ENCODE data around the gene CTCF. TPM values are rescaled to one million over a fixed set of nuclear protein-coding genes. Genes with fewer than 3 reads are reported as not detected.

CTCF gene
- total and polyA plus RNA-seq, 4 donors, result 10.1 to 35.3 (median 15.5) TPM

DNA sequence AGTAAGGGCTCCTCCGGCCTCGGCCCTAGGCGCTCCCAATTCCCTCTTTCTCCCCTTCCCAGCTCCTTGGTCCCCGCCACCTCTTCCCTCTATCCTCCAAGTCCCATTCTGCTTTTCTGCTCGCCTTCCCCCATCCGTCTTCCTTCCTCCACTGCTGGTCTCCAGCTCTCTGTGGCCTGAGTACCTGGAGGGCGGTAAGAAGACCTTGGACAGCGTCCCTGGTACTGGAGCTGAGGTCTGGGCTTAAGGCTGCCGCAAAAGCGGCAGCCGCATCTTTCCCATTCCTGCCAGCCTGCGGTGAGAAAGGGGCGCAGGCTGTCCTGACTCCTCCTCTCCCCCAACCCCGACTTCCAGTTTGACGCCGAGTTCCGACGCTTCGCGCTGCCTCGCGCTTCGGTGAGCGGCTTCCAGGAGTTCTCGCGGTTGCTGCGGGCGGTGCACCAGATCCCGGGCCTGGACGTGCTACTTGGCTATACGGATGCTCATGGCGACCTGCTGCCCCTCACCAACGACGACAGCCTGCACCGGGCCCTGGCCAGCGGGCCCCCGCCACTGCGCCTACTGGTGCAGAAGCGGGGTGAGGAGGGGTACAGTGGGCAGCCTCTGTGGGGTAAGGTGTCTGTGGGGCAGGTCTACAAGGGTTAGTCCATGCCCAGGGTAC lies 98.9 kb downstream of the CTCF start:
- peak overlapping the region in 2 of 3 donors; percentile 47 to 73 for H3K4me3 ChIP-seq (ENCODE audit: low read depth in 1 of 3, low read length in 3 of 3)
- no peak for DNase-seq (ENCODE audit: low spot score)
- peak overlapping the region; percentile 44 to 58 for H3K27ac ChIP-seq (ENCODE audit: low read depth in 1 of 2, low read length in 2 of 2)
- peaks cover 0 to 1% (median 0%) of the 10 kb centered on the region in 4 donors for H3K36me3 ChIP-seq (ENCODE audit: control insufficient read depth in 4 of 4, insufficient read depth in 3 of 4, low read depth in 1 of 4, low read length in 3 of 4)
- WGBS, result 31% methylated on average over 39 of the region's 39 CpGs
- TF ChIP-seq RAD21 (IDR thresholded peaks at IDR 0.05), result no peak
- peak; percentile 0 for TF ChIP-seq CTCF (IDR thresholded peaks at IDR 0.05; ENCODE audit: low read depth, low read length, missing input control)
- no peak for TF ChIP-seq FOXA2 (IDR thresholded peaks at IDR 0.05)
- TF ChIP-seq REST (IDR thresholded peaks at IDR 0.05), result peak; percentile 81
- TF ChIP-seq, protein P1, sequence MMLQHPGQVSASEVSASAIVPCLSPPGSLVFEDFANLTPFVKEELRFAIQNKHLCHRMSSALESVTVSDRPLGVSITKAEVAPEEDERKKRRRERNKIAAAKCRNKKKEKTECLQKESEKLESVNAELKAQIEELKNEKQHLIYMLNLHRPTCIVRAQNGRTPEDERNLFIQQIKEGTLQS (IDR thresholded peaks at IDR 0.05), result no peak
- TF ChIP-seq, protein P2, sequence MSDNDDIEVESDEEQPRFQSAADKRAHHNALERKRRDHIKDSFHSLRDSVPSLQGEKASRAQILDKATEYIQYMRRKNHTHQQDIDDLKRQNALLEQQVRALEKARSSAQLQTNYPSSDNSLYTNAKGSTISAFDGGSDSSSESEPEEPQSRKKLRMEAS (IDR thresholded peaks at IDR 0.05), result no peak
- no peak for TF ChIP-seq YY1 (IDR thresholded peaks at IDR 0.05)
- no peaks in the 10 kb centered on the region for H3K9me3 ChIP-seq (ENCODE audit: control insufficient read depth in 4 of 4, low read length in 3 of 4)
- H3K9ac ChIP-seq (ENCODE audit: low read depth in 1 of 2, low read length in 2 of 2), result peak overlapping the region in 1 of 2 donors; percentile 8
- H3K27me3 ChIP-seq (ENCODE audit: control insufficient read depth in 4 of 4, insufficient read depth in 4 of 4, low read length in 3 of 4), result no peaks in the 10 kb centered on the region
- peaks cover 16 to 59% (median 41%) of the 10 kb centered on the region in 4 donors for H3K4me1 ChIP-seq (ENCODE audit: control insufficient read depth in 4 of 4, insufficient read depth in 4 of 4, low read length in 3 of 4)

DNA sequence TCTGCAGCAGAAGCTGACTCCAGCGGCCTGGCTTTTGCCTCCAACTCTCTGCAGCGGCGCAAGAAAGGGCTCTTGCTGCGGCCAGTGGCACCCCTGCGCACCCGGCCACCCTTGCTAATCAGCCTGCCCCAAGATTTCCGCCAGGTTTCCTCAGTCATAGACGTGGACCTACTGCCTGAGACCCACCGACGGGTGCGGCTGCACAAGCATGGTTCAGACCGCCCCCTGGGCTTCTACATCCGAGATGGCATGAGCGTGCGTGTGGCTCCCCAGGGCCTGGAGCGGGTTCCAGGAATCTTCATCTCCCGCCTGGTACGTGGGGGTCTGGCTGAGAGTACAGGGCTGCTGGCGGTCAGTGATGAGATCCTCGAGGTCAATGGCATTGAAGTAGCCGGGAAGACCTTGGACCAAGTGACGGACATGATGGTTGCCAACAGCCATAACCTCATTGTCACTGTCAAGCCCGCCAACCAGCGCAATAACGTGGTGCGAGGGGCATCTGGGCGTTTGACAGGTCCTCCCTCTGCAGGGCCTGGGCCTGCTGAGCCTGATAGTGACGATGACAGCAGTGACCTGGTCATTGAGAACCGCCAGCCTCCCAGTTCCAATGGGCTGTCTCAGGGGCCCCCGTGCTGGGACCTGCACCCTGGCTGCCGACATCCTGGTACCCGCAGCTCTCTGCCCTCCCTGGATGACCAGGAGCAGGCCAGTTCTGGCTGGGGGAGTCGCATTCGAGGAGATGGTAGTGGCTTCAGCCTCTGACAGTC lies 99.7 kb downstream of the CTCF start:
- no peak overlapping the region for H3K4me3 ChIP-seq (ENCODE audit: low read depth in 1 of 3, low read length in 3 of 3)
- no peaks in the 10 kb centered on the region for H3K36me3 ChIP-seq (ENCODE audit: control insufficient read depth in 4 of 4, insufficient read depth in 3 of 4, low read depth in 1 of 4, low read length in 3 of 4)
- no peak overlapping the region for H3K9ac ChIP-seq (ENCODE audit: low read depth in 1 of 2, low read length in 2 of 2)
- no peaks in the 10 kb centered on the region for H3K27me3 ChIP-seq (ENCODE audit: control insufficient read depth in 4 of 4, insufficient read depth in 4 of 4, low read length in 3 of 4)
- H3K9me3 ChIP-seq (ENCODE audit: control insufficient read depth in 4 of 4, low read length in 3 of 4), result no peaks in the 10 kb centered on the region
- WGBS, result 94% methylated on average over 34 of the region's 34 CpGs
- H3K4me1 ChIP-seq (ENCODE audit: control insufficient read depth in 4 of 4, insufficient read depth in 4 of 4, low read length in 3 of 4), result peaks cover 16 to 63% (median 44%) of the 10 kb centered on the region in 4 donors
- TF ChIP-seq, protein P3, sequence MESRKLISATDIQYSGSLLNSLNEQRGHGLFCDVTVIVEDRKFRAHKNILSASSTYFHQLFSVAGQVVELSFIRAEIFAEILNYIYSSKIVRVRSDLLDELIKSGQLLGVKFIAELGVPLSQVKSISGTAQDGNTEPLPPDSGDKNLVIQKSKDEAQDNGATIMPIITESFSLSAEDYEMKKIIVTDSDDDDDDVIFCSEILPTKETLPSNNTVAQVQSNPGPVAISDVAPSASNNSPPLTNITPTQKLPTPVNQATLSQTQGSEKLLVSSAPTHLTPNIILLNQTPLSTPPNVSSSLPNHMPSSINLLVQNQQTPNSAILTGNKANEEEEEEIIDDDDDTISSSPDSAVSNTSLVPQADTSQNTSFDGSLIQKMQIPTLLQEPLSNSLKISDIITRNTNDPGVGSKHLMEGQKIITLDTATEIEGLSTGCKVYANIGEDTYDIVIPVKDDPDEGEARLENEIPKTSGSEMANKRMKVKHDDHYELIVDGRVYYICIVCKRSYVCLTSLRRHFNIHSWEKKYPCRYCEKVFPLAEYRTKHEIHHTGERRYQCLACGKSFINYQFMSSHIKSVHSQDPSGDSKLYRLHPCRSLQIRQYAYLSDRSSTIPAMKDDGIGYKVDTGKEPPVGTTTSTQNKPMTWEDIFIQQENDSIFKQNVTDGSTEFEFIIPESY (IDR thresholded peaks at IDR 0.05), result no peak
- TF ChIP-seq EGR1 (IDR thresholded peaks at IDR 0.05; ENCODE audit: low read depth in 2 of 2) (no peak), YY1 (IDR thresholded peaks at IDR 0.05) (no peak), RXRA (IDR thresholded peaks at IDR 0.05) (no peak), FOXA1 (IDR thresholded peaks at IDR 0.05) (no peak), SP1 (IDR thresholded peaks at IDR 0.05) (no peak), TAF1 (conservative IDR thresholded peaks at IDR 0.05) (no peak), FOXA2 (IDR thresholded peaks at IDR 0.05) (no peak), CTCF (IDR thresholded peaks at IDR 0.05; ENCODE audit: low read depth, low read length, missing input control) (no peak), GABPA (IDR thresholded peaks at IDR 0.05 in 1 of 2, conservative IDR thresholded peaks at IDR 0.05 in 1 of 2) (no peak), RAD21 (IDR thresholded peaks at IDR 0.05) (no peak)
- TF ChIP-seq, protein P1 (IDR thresholded peaks at IDR 0.05), result no peak
- H3K27ac ChIP-seq (ENCODE audit: low read depth in 1 of 2, low read length in 2 of 2), result no peak overlapping the region
- DNase-seq (ENCODE audit: low spot score), result no peak
